Right kidney (tissue), 1 donor: ENCODE data around the gene SPTLC2.
A peak's percentile ranks its signal among the peaks of the same experiment; 100 is the strongest.
"Not testable (repeated sequence)": the region's sequence is repeated elsewhere in the genome, so short reads cannot be mapped to it uniquely, and the experiment has no call there.

Experiments used
- DNase-seq: peaks from one replicate; pipeline ENCODE4 v3.0.0-alpha.2; 2016

The SPTLC2 gene

DNA sequence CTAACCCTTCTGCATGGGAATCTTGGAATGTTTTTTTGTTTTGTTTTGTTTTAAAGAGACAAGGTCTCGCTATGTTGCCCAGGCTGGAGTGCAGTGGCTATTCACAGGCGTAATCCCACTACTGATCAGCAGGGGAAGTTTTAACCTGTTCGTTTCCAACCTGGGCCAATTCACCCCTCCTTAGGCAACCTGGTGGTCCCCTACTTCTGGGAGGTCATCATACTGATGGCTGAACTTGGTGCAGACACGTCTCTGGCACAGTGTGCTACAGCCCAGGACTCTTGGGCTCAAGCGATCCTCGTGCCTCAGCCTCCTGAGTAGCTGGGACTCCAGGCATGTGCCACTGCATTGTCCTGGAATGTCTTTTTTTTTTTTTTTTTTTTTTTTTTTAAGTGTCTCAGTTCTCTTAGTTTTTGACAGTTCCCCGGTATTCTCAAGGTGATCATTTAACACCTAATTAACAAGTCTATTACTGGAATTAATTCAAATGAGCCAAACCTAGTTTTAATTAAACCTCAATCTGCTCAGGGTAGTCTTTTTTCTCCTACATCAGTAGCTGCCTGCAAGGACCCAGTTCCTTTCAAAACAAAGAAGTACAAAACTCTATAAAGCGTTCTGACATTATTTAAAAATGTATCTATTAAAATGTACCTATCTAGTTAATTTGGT lies 68.8 kb downstream of the SPTLC2 start:
- DNase-seq = no peak

DNA sequence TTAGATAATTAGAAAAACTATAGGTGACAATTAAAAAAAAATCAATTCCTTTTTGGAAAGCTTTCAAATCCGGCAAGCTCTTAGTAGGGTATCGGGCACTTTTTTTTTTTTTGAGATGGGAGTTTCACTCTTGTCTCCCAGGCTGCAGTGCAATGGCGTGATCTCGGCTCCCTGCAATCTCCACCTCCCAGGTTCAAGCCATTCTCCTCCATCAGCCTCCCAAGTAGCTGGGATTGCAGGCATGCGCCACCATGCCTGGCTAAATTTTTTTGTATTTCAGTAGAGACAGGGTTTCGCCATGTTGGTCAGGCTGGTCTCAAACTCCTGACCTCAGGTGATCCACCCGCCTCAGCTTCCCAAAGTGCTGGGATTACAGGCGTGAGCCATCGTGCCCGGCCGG lies 71.3 kb downstream of the SPTLC2 start:
- not testable (repeated sequence) for DNase-seq

DNA sequence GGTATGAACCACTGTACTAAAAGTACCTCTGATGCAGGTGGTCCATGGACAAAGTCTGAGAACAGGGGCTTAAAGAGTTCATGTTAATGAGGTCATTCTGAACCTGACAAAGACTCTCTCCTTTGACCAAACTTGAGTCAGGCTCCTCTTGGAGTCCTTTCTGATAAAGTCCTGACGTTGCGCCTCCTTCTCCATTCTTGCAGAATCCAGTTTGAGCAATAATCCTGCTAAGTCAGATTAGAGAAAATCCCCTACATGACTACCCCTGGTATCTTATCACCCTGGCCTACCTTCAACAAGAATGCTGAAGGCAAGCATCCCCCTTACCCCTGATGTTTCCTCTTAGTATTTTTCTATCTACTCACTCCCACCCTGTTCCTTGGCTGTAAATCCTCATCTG lies 71.9 kb downstream of the SPTLC2 start:
- DNase-seq = no peak

DNA sequence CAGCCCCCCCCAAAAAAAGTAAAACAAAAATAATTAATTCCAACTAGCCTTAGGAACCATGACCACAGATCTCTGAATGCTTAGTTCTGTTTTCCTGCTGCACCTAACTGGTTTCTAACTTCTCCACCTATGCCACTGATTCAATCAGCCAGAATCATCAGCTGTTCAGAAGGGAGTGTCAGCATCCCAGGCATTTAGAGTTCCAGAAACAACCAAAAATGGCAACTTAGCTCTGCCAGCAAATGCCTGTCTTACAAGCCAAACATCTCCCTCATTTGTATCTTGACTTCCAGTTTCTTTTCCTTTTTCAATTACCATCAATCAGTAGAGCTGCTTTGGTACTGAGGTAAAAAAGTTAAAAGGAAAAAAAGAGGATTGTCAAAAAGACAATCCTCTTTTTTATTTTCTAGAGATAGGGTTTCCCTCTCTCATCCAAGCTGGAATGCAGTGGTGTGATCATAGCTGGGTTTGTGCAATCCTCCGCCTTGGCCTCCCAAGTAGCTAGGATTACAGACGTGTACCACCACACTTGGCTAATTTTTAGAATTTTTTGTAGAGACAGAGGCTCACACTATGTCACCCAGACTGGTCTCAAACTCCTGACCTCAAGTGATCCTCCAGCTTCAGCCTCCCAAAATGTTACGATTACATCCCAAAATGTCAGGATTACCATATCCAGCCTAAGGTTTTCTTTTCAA lies 72.7 kb downstream of the SPTLC2 start:
- no peak for DNase-seq

DNA sequence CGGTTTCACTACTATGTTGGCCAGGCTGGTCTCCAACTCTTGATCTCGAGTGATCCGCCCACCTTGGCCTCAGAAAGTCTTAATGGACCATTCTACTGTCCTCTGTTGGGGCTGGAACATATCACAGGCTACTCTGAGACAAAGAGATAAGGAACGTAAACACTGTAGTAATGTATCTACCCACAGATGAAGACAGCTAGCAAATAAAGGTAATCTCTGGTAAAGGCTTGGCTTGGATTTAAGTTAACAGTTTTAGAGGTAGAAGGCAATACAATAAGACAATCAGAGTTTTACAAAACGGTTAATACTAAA lies 73.2 kb downstream of the SPTLC2 start:
- no peak for DNase-seq

DNA sequence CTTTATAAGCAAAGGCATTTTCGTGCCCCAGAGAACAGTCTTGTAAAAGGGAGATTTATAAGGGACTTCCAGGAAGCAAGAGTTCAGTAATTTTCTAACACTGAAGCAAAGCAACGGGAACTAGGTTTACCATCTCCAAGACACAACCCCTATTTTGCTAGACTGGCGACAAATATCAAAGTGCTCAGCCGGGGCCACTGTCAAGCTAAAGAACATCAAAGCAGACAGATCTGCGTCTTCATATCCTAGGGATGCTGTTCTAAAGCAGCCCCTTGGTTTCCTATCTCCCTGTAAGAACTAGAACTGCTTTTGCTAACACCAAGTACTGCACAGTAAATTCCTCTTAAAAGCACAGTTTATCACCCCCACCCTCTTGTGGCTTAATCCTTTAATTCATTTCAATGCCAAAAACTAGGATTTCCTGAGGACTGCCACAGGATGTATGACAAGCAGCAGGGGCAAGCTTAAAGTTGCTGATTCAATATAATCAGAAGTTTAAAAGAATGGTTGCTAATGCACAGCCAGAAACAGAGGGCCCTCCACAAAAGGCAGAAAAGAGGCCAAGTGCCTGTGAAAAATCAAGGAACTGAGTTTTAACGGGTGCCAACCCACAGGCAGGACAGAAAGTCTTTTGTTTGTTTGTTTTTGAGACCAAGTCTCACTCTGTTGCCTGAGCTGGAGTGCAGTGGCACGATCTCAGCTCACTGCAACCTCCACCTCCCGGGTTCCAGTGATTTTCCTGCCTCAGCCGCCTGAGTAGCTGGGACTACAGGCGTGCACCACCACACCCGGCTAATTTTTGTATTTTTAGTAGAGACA lies 73.8 kb downstream of the SPTLC2 start:
- DNase-seq = peak; percentile 15

DNA sequence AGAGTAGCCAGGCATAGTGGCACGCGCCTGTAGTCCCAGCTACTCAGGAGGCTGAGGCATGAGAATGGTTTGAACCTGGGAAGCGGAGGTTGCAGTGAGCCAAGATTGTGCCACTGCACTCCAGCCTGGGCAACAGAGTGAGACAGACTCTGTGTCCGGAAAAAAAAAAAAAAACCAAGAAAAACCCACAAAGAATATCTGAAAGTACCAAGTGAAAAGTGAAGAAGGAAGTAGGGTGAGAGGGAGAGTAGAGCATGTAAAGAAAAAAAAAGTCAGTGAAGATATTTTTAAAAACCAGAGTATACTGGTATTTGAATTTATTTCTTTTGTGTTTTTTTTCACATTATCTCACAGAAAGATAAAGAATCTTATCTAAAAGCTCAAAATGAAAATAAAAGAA lies 74.5 kb downstream of the SPTLC2 start:
- no peak for DNase-seq

DNA sequence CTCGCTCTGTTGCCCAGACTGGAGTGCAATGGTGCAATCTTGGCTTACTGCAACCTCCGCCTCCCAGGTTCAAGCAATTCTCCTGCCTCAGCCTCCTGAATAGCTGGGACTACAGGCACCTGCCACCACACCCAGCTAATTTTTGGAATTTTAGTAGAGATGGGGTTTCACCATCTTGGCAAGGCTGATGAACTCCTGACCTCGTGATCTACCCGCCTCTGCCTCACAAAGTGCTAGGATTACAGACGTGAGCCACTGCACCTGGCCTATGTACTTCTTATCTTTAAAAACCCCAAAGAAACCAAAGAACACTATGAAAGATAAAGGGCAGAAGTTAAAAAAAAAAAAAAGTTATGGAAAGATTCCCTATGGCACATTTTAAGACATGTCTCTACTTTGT lies 79.5 kb downstream of the SPTLC2 start:
- not testable (repeated sequence) for DNase-seq

DNA sequence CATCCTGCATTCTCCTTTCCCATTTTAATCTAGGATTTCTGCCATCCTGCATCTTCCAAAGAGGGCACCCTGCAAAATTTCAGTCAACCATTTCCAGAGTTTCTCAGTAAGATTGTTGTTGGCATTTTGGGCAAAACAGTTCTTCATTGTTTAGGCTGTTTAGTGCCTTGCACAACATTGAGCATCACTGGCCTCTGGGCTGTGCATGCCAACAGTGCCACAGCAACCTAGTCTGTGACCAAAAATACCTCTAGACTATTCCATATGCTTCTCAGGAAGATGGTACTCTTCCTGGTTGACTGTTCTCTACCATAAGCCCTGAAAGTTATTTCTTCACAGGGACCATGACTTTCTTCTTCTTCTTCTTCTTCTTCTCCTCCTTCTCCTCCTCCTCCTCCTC lies 85.4 kb downstream of the SPTLC2 start:
- DNase-seq = no peak

DNA sequence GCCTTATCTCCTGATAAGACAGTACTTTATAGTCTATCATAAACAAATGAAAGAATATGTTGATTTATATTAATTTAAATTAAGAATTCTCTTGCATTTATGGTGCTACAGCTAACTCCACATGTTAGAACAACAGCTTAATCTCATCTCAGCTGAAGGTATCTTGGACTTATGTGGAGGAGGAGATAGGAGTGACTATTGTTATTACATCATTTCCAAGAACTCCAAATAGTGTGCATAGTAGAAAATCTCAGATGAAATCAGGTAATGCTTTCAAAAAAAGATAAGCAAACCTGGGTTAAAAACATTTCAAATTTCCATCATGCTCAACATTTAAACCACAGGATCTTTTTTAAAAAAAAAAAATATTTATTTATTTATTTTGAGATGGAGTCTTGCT lies 86.5 kb downstream of the SPTLC2 start:
- no peak for DNase-seq

DNA sequence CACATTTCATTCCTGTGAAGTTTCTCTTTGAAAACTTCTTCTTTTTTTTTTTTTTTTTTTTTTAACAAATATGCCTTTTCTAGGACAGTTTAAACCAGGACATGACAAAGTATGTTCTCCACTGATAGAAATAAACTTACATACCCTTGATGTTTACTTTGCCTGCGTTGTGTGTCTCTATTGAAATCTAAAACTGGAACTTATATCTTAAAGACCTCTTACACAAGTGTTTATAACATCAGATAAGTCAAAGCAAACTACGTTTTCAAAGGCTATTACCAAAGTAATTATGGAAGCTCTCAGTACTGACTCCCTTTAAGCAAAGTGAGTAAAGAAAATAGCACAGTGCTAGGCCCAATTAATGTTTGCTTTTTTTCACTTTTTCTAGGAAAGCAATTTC lies 87.2 kb downstream of the SPTLC2 start:
- no peak for DNase-seq

DNA sequence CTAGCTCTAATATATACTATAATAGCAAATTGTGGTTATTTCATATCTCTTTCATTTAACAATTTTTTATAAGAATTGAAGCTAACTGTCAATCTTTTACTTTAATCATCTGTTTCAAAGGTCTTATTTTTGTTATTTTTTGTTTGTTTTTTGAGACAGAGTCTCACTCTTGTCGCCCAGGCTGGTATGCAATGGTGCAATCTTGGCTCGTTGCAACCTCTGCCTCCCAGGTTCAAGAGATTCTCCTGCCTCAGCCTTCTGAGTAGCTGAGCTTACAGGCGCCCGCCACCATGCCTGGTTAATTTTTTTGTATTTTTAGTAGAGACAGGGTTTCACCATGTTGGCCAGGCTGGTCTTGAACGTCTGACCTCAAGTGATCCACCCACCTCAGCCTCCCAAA lies 87.7 kb downstream of the SPTLC2 start:
- not testable (repeated sequence) for DNase-seq

DNA sequence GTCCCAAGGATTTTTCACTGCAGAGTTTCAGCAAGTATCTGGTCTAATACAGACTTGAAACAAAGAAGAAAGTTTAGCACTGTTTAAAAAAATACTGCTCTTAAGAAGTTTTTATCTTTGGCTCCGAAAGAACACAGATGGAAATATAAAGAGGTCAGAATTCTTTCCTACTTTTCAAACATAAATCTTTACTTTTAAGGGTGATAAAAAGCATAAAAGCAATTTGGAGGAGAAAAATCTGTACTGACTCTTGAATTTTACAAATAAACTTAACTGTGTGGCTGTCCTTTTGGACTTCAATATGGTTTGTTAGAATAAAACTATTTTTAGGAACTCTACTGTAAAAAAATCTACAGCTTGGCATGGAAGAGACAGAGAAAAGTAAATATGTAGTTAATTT lies 90.2 kb downstream of the SPTLC2 start:
- peak; percentile 11 for DNase-seq

DNA sequence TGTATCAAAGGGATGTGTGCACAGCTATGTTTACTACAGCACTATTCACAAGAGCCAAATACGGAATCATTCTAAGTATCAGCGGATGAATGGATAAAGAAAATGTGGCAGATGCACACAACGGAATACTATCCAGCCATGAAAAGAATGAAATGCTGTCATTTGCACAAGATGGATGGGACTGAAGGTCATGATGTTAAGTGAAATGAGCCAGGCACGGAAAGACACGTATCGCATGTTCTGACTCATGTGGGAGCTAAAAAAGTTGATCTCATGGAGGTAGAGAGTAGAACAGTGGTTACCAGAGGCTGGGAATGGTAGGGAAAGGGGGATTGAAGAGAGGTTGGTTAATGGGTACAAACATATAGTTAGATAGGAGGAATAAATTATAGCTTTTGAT lies 91.9 kb downstream of the SPTLC2 start:
- DNase-seq = no peak

DNA sequence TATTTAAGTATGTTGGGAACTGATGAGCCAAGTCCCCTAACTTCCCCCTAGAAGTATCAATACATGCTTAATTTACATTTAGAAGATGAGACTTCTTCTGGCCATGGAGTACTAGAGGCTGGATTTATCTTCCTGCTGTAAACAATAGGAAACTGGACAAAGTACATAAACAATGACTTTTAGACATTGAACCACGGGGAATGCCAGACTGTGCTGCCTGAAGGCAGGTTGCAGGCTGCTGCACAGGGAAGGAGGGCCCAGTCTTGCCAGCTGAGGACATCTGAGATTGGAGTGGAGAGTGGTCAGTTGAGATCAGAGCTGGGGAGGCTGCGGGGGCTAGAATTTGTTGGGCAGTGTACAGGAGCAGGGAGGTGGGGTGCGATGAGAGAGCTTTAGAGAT lies 93.3 kb downstream of the SPTLC2 start:
- DNase-seq = no peak

DNA sequence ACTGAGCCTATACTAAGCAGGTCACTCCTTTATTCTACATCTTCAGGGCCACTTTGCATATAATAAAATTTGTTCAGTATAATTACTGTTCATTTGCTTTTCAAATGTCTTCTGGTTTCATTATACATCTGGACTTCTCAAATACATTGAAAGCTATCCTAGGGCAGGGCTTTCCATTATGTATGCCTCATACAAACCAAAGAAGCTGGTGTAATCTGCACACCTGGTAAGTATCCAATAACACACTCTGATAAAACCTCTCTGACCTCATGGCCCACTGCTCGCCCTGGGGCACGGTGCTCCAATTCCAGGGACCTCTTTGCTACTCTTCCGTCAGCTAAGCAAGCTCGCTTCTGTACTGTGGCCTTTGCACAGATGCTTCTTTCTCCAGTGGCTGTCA lies 95.9 kb downstream of the SPTLC2 start:
- no peak for DNase-seq

DNA sequence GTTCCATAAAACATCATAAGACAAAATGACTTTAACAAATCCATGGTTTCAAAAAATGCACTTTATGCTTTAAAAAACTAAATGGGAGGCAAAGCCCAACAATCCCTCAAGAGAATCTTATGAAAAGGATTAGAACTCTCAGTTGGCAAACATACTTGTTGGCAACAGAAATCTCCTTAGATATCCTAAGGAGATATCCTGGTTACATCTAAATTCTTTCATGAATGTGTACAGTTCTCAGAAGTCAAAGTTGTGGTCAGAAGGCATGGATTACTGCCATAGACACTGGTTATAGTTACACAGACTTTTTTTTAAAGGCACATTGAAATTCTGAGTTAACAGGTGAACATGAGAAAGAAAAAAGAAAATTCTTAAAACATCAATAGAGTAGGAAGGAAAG lies 100.3 kb downstream of the SPTLC2 start:
- DNase-seq = no peak

DNA sequence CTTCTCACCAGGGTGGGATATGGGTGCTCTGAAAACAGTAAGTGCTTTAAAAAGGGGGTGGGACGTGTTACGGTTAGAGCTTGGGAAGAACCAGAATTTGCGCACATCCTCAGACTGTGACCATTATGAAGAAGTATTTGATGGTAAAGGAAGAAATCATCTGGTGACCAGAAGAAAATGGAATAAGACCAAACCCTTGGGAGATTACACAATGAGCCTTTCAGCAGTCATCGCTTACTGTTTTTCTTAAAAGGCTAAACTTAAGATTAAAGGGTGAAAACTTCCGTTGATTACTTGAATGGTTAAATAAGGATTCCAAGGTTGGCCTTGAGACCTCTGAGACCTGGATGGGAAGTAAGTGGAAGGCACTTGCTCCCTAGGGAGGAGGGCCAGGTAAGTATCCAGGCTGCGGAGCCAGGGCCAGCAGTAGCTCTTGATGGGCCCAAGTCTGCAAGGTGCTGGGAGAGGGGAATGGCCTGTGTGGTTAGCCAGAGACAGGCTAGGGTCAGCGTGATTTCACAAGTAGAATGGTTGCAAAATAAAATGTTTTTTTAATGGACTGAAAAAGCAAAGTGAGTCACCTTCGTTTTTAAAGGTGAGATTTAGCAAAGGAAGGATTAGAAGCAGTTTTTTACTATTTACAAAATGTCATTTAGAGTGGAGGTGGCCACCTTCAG lies 104.8 kb downstream of the SPTLC2 start:
- DNase-seq = no peak

DNA sequence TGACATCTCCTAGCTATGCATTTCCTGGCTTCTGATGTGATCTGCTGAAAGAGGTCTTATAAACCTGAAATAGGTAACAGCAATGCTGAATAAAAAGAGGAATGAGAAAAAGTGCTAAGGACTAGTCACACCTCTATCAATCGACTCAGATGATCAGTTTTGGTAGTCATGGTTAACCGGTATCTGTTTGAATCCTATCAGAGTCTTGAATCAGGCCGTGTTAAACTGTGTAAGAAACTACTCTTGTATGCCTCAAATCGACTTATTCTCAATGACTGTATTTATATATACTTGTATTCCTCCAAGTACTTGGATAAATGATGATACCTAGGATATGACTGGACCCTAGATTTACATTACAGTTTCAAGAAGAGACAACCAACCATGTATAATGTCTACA lies 107.1 kb downstream of the SPTLC2 start:
- no peak for DNase-seq

DNA sequence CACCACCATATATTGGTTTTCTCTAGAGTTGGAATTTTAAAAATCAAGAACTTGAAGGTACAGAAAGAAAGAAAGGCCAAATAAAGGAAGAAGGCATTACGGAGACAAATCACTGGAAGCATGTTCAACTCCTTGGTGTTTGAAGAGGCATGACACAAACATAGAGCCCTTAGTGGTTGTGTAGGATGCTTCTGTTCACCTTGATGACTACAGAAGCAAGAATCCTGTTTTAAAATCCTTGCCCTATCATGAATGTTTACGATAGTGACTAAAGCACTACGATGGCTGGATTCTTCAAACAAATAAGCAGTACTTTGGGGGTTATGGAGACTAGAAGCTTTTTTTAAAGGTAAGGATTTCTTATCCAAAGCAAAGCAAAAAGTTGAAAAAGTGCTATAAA lies 107.6 kb downstream of the SPTLC2 start:
- no peak for DNase-seq

DNA sequence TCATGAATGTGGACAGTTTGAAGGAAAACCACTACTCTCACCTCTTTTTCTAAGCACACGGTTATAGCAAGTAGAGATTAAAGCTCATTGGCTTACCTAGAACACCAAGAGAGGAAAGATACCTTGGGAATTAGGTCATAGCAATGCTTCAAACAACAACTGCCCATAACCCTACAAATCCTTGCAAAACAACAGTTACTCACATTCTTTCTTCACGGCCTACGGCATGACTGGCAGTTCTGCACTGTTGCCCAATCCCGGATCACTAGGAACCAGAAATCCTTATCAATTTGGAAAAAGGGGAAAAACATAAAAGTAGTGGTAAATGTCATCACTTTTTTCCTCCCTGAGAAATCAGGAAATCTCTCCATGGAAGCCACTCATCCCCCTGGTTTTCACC lies 108.2 kb downstream of the SPTLC2 start:
- DNase-seq = no peak

DNA sequence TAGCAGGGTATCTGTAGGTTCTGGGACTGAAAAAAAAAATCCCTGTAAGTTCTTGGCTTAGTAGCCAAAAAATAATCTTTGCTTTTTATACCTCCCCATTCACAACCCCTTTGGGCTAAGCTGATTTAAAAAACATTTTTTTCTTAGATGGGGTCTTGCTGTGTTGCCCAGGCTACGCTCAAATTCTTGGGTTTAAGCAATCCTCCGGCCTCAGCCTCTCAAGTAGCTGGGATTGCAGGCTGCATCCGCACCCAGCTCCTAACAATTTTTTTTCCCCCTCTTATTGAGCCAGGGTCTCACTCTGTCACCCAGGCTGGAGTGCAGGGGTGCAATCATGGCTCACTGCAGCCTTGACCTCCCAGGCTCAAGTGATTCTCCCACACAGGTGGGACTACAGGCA lies 108.7 kb downstream of the SPTLC2 start:
- DNase-seq = no peak

DNA sequence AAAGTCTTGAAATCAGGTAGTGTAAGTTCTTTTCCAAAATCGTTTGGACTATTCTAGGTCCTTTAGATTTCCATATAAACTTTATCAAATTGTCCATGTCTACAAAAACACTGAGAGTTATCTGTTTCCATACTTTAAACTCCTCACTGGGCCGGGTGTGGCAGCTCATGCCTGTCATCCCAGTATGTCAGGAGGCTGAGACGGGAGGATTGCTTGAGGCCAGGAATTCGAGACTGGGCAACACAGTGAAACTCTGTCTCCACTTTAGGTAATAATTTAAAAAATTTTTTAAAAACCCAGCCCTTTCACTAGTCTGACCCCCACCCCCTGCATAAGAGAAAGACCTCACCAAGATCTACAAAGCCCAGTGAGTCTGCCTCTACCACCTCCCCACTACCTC lies 111.4 kb downstream of the SPTLC2 start:
- no peak for DNase-seq
